Stimulated activated CD8-positive, alpha-beta memory T cell treated with anti-CD3 and anti-CD28 coated beads, Interleukin-15, amount 100 ng/mL, for 1 hour (primary cell): ENCODE measurements around the gene CLASP2.

Source experiments
- DNase-seq: peaks from one replicate; pipeline ENCODE4 v3.0.0-alpha.2; 2020; ENCODE audit warnings: low read depth

Gene CLASP2

GRCh38 chr3:33636125-33636850, 81.8 kb downstream of the CLASP2 start:
- DNase-seq = no peak

DNA sequence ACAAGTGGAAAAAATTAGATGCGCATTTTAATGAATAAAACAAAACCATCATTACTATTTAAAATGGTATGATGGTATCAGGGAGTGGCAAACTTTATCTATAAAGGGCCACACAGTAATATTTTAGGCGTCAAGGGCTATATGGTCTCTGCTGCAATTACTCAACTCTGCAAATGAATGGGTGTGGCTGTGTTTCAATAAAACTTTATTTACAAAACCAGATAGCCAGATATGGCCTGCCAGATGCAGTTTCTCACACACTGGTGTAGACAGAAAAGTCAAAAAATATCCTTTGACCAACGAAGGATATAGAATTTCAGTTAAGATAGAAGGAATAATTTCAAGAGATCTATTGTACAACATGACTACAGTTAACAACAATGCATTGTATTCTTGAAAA, 83.8 kb downstream of the CLASP2 start:
- DNase-seq = no peak

- no peak for DNase-seq
Observed at GRCh38 chr3:33629219-33629618, 88.8 kb downstream of the CLASP2 start.

DNA sequence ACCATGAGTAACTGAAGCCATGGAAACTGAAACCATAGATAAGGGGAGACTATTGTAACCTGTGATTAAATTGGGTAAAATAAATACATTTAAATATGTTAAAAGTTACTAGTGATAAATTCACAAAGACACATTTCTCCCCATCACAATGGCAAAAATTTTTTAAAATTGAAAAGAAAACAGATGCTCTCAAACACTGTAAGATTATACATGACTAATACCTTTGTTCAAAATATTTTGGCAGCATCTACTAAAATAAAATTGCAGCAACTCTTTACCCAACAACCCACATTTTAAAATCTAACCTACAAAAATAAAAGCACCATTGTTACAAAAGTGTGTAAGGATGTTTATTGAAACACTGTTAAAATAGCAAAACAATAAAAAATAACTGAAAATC, 93.3 kb downstream of the CLASP2 start:
- DNase-seq = no peak

DNA sequence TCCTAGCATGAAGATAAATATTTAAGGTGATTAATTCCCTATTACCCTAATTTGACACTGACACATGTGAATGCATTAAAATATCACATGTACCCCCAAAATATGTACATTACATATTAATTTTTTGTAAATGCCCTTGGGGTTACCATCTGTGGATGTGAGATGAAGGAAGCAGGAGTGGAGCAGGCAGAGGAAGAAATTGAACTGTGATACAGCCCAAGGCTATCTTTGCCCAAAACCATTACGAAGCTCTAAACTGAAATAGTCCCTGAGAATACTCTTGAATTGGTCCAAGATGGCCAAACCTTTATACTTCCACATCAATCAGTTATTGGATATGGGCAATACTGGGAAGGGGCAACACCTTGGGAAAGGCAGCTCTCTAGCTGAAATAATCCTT, 105.0 kb downstream of the CLASP2 start:
- no peak for DNase-seq

DNA sequence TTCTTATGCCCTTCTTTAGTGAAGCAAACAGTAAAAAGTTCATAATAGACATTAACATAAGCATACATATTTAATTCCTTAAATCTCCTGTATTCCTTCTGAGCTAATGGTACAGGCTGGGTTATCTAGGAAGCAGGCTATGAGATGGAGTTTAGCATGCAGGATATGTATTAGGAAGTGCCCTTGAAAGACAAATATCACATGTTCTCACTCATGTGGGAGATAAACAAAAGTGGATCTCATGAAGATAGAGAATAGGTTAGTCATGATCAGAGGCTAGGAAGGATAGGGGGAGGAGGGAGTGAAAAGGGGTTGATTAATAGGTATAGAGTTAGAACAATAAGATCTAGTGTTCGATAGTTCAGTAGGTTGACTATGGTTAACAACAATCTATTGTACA, 105.4 kb downstream of the CLASP2 start:
- no peak for DNase-seq

DNA sequence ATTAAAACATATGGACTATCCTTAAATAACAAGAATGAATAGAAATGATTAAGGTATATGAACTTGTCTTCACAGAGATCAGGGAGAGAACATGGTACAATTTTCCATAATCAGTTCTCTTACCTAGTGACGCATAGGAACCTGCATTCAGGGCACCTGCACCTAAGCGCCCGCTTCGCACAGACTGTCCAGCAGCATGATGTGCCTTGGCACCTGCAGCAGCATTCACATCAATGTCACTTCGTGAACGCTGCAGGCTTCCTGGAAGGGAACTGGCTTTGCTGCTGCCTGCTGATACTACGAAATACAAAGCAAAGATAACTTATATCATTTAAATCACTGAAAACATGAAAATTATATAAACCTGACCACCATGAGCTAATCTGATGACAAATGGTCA, 115.2 kb downstream of the CLASP2 start:
- DNase-seq = no peak

DNA sequence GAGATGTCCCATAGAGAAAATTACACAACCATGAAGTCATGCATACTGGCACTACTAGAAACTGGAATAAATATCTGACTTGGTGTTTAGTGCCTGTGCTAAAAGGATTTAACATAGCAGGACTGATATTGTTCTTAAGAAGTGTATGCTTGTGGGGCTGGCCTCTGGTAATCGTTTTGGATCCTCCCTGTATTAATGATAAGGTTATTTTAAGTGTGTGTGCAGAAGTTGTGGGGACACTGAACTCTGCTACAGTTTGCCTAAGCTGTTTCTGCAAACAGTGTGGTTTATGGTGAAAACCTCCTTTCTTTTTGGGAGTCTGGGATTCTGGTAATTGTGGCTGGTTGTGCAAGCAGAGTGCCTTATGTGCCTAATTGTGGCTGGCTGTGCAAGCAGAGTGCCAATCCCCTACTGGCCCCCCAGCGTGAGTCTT, 120.8 kb downstream of the CLASP2 start:
- DNase-seq = no peak

- DNase-seq = no peak
Observed at GRCh38 chr3:33592999-33593398, 125.1 kb downstream of the CLASP2 start.

DNA sequence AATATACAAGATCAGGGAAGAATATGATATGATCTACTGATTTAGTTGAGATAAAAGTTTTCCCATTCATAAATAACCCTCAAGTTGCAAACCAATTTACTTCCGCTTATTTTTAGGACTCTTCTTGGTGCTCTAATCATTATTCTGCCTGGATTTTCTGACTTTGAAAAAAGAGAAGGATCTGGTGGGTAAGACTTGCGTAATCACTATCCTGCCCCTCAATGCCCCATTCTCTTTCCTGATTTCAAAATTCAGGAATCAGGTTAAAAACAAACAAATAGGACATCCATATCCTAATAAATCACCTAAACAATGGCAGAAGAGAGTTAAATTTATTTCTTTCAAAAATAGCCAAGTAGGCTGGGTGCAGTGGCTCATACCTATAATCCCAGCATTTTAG, 127.5 kb downstream of the CLASP2 start:
- no peak for DNase-seq

GRCh38 chr3:33586402-33586801, 131.7 kb downstream of the CLASP2 start:
- DNase-seq = no peak

- DNase-seq = no peak
Observed at GRCh38 chr3:33582234-33582633, 135.8 kb downstream of the CLASP2 start.

GRCh38 chr3:33581666-33582065, 136.4 kb downstream of the CLASP2 start:
- no peak for DNase-seq

DNA sequence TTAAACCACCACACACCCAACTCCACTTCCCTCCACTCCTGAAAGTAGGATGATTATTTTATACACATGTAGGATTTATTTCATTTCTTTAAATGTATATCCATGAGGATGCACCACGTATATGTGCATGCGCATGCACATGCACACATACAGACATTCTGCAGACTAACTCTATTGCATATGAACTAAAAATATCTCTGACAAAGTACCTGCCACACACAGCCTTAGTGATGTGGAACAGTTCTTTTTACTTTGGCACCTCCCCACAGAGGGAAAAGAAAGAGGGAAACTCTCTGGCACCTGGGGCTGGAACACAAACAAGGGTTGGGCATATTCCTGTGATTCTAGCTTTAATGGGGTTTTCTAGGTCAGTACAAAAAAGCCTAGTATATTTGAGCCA, 138.2 kb downstream of the CLASP2 start:
- no peak for DNase-seq

- no peak for DNase-seq
Observed at GRCh38 chr3:33579178-33579510, 138.9 kb downstream of the CLASP2 start.

- no peak for DNase-seq
Observed at GRCh38 chr3:33578325-33579177, 139.5 kb downstream of the CLASP2 start.

- no peak for DNase-seq
Observed at GRCh38 chr3:33577588-33577987, 140.5 kb downstream of the CLASP2 start.

- no peak for DNase-seq
Observed at GRCh38 chr3:33577173-33577572, 140.9 kb downstream of the CLASP2 start.

DNA sequence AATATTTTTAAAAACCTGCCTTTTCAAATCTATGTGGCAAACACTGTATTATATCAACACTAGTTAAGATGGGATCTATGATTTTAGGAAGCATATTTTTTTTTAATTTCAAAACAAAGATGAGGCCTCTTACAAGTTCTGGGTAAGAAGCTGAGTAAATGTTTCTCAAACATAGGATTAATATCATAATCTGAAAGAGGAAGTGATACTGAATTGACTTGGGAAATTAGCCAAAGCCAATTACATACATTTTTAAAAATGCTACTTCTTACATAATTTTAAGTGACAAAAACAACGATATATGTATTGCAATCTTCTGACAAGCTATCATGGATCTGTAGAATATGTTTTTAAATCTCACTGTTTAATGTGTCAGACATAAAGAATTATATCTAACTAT, 142.7 kb downstream of the CLASP2 start:
- no peak for DNase-seq

GRCh38 chr3:33557829-33558228, 160.2 kb downstream of the CLASP2 start:
- no peak for DNase-seq

DNA sequence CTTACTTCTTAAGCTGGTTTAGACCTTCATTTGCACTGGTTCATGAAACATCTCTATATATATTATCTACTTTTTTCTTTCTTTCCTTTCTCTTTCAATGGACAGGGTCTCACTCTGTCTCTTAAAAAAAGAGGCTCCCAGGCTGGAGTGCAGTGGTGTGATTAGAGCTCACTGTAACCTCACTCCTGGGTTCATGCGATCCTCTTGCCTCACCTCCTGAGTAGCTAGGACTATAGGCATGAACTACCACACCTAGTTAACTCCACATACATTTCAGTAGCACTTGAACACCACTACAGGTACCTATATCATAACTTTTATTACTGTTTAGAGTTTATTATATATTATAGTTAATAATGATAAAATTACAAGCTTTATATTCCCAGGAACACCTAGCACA, 160.8 kb downstream of the CLASP2 start:
- DNase-seq = no peak

DNA sequence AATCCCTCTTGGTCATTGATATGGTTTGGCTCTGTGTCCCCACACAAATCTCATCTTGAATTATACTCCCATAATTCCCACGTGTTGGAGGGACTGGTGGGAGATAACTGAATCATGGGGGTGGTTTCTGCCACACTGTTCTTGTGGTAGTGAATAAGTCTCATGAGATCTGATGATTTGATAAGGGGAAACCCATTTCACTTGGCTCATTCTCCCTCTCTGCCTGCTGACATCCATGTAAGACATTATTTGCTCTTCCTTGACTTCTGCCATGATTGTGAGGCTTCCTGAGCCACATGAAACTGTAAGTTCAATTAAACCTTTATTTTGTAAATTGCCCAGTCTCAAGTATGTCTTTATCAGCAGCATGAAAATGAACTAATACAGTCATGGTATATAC, 171.0 kb downstream of the CLASP2 start:
- DNase-seq = no peak

- DNase-seq = no peak
Observed at GRCh38 chr3:33544126-33544525, 173.9 kb downstream of the CLASP2 start.

GRCh38 chr3:33543601-33544000, 174.5 kb downstream of the CLASP2 start:
- no peak for DNase-seq
